K562 (cell line): ENCODE data around the gene RNF150. TPM values are rescaled to one million over a fixed set of nuclear protein-coding genes. Genes with fewer than 3 reads are reported as not detected.

Source experiments
- ATAC-seq: fragments of 200-7000 bp; cut with Tn5 transposase; 3 replicates; pipeline ENCODE4 v1.9.1; 2020; ENCODE audit warnings: moderate library complexity
- BruUV-seq: library from RNA; stranded (reverse); fragments of 400-500 nt; replicated peaks from 2 replicates; lab custom pipeline; 2021; lab: Mats Ljungman, UMichigan
- CTCF ChIA-PET: fragments of 300-600 bp; formaldehyde crosslinking; extraction: SDS; loops from one replicate; lab custom pipeline; 2021; ENCODE audit warnings: low intra/inter-chr PET ratio; lab: Yijun Ruan, JAX
- POLR2A ChIA-PET: fragments of 300-600, 350-650 bp; sonication (Branson Sonifier 250); formaldehyde crosslinking; extraction: SDS; loops from one replicate; lab custom pipeline; 2021; ENCODE audit warnings: antibody characterized with exemption, inconsistent platforms; lab: Yijun Ruan, JAX
- DNase-seq, 4 experiments: peaks; one replicate each; pipeline versions ENCODE4 v3.0.0 to v3.0.0-alpha.2; 2011 to 2018; ENCODE audit warnings: low spot score in 3 of 4, mixed read lengths in 3 of 4; ENCODE audit errors: extremely low read depth in 1 of 4
- FAIRE-seq: peaks from 2 replicates; lab custom pipeline; 2011; peaks lifted over from hg19 to GRCh38; lab: Jason Lieb, UNC
- H2AFZ ChIP-seq: 2 replicates; pipeline ENCODE4 v1.6.0; 2011; ENCODE audit warnings: low read depth, low read length, control low read depth, inconsistent platforms
- H3K27ac ChIP-seq: fragments of 200-600 bp; 3 replicates; pipeline ENCODE4 v1.8.0; 2011; ENCODE audit warnings: low read depth, mild to moderate bottlenecking, control low read depth, inconsistent platforms, low read length, moderate library complexity, mixed read lengths; ENCODE audit errors: extremely low read depth
- H3K27me3 ChIP-seq, 2 experiments: fragments of 300-600 bp in 1 of 2; 2 replicates in 1 of 2; 3 replicates in 1 of 2; pipeline versions ENCODE4 v1.6.0 to v1.8.0; 2011; ENCODE audit warnings: inconsistent platforms in 2 of 2, low read length in 2 of 2, mild to moderate bottlenecking in 1 of 2, mixed read lengths in 1 of 2, moderate library complexity in 1 of 2; ENCODE audit not compliant: control insufficient read depth in 2 of 2, insufficient read depth in 2 of 2
- H3K36me3 ChIP-seq: fragments of 300-600 bp; 3 replicates; pipeline ENCODE4 v1.8.0; 2011; ENCODE audit warnings: mild to moderate bottlenecking, low read length, inconsistent platforms; ENCODE audit not compliant: control insufficient read depth, insufficient read depth
- H3K4me1 ChIP-seq, 2 experiments: fragments of 200-600 bp in 1 of 2; replicated peaks in 1 of 2; 2 replicates in 1 of 2; 3 replicates in 1 of 2; pipeline versions ENCODE4 v1.5.1 to v1.8.0; 2011; ENCODE audit warnings: inconsistent platforms in 2 of 2, low read length in 2 of 2, mild to moderate bottlenecking in 1 of 2, mixed read lengths in 1 of 2, moderate library complexity in 1 of 2; ENCODE audit not compliant: control insufficient read depth in 2 of 2, insufficient read depth in 2 of 2
- H3K4me2 ChIP-seq: 2 replicates; pipeline ENCODE4 v1.6.1; 2011; ENCODE audit warnings: low read length, control low read depth, inconsistent platforms, mixed read lengths; ENCODE audit not compliant: insufficient read depth
- H3K4me3 ChIP-seq: fragments of 200-600 bp; sonication (generic), shearing (Covaris generic); 2 replicates; pipeline ENCODE4 v1.5.1; 2016; ENCODE audit warnings: control low read depth, inconsistent platforms
- H3K79me2 ChIP-seq: fragments of 200-600 bp; 3 replicates; pipeline ENCODE4 v1.8.0; 2011; ENCODE audit warnings: low read length, inconsistent platforms; ENCODE audit not compliant: control insufficient read depth, insufficient read depth
- H3K9ac ChIP-seq, 2 experiments: 2 replicates each; pipeline versions ENCODE4 v1.6.0 to v1.6.1; 2011; ENCODE audit warnings: low read depth in 2 of 2, low read length in 2 of 2, control low read depth in 1 of 2, inconsistent platforms in 1 of 2, mild to moderate bottlenecking in 1 of 2, mixed read lengths in 1 of 2; ENCODE audit not compliant: insufficient read depth in 1 of 2
- H3K9me1 ChIP-seq: one replicate; pipeline ENCODE4 v1.6.0; 2011; ENCODE audit warnings: inconsistent platforms, mild to moderate bottlenecking, low read length, moderate library complexity; ENCODE audit not compliant: control insufficient read depth, insufficient read depth
- H3K9me3 ChIP-seq: replicated peaks from 2 replicates; pipeline ENCODE4 v1.5.1; 2011; ENCODE audit warnings: low read depth, low read length, inconsistent platforms; ENCODE audit not compliant: control insufficient read depth, insufficient read depth
- H4K20me1 ChIP-seq: replicated peaks from 2 replicates; pipeline ENCODE4 v1.6.1; 2011; ENCODE audit warnings: low read length, inconsistent platforms, mixed read lengths; ENCODE audit not compliant: control insufficient read depth, insufficient read depth
- ESRRB ChIP-seq: fragments of 250-450 bp; sonication (Bioruptor Pico); IDR thresholded peaks from 2 replicates; pipeline ENCODE4 v1.5.0; 2020; ENCODE audit warnings: mild to moderate bottlenecking, moderate library complexity, borderline replicate concordance
- NCOA2 ChIP-seq, 2 experiments: fragments of 450-650 bp; IDR thresholded peaks; 2 replicates each; pipeline ENCODE4 v1.6.1; 2018; ENCODE audit warnings: mild to moderate bottlenecking in 2 of 2, moderate library complexity in 1 of 2; ENCODE audit not compliant: partially characterized antibody in 2 of 2
- POLR2AphosphoS2 ChIP-seq: IDR thresholded peaks from 2 replicates; pipeline ENCODE4 v1.6.1; 2012; ENCODE audit warnings: low read length, improper control_type of control experiment
- ZFX ChIP-seq: sonication (generic); formaldehyde crosslinking; IDR thresholded peaks from 2 replicates; pipeline ENCODE4 v1.8.0; 2022; ENCODE audit warnings: mild to moderate bottlenecking, missing genetic modification reagents, moderate library complexity
- ZNF764 ChIP-seq: fragments of 250-450 bp; sonication (Bioruptor Pico); IDR thresholded peaks from 2 replicates; pipeline ENCODE4 v1.4.0; 2020; ENCODE audit warnings: low read depth, mild to moderate bottlenecking, moderate library complexity
- whole genome bisulfite sequencing: fragments of 100-300 bp; shearing (Covaris generic); methylation state at CpG from one replicate; pipeline ENCODE4 v1.1.6; 2016; ENCODE audit warnings: low coverage, mixed read lengths; ENCODE audit not compliant: insufficient coverage; ENCODE audit errors: missing lambda C conversion rate; 5-methylcytosine and 5-hydroxymethylcytosine counted together
- in situ Hi-C: fragments of 300-500 bp; cut with MboI; formaldehyde crosslinking; loops from 4 replicates; pipeline ENCODE4 v1.15.0; 2018; ENCODE audit warnings: inconsistent platforms, mixed read lengths
- intact Hi-C: fragments of 100-400 bp; cut with micrococcal nuclease; formaldehyde crosslinking; loops from 2 replicates; pipeline ENCODE4 v1.14.2; 2022
- polyA plus RNA-seq, 8 experiments: library from polyadenylated mRNA; depleted of rRNA in 4 of 8; stranded (reverse) in 5 of 8; unstranded in 3 of 8; fragments of >200 nt; fragmentation: Nextera tagmentation in 2 of 8; fragmentation: Illumina TruSeq in 1 of 8; extraction: Ambion mirVana in 2 of 8; extraction: Trizol in 1 of 8; gene quantifications; 2 replicates each; pipeline versions ENCODE4 v1.2.1 to v1.2.3, GENCODE V29; 2011 to 2014; ENCODE audit warnings: inconsistent platforms in 1 of 8, missing spikeins in 1 of 8
- total RNA-seq, 7 experiments: library from RNA; depleted of rRNA in 6 of 7; stranded (reverse); fragments of >200 nt in 6 of 7; fragmentation: Illumina TruSeq in 2 of 7; extraction: Trizol in 2 of 7; gene quantifications; 2 replicates each; pipeline versions ENCODE4 v1.2.1 to v1.2.3, GENCODE V29; 2011 to 2021; ENCODE audit warnings: low replicate concordance in 1 of 7
- TF ChIP-seq, protein P1 (sequence below): fragments of 250-450 bp; sonication (Bioruptor Pico); IDR thresholded peaks from 2 replicates; pipeline ENCODE4 v1.4.0; 2020; ENCODE audit warnings: mild to moderate bottlenecking, moderate library complexity
- TF ChIP-seq, protein P2 (sequence below): sonication (generic); formaldehyde crosslinking; IDR thresholded peaks from 2 replicates; pipeline ENCODE4 v1.8.0; 2023; ENCODE audit warnings: mild to moderate bottlenecking, missing genetic modification reagents

RNF150 gene
- total and polyA plus RNA-seq, 9 of the 15 experiments (the other 6 are each of a cell fraction or from before 2014, with no cell fraction given), result 0.09 TPM; not detected in 8

DNA sequence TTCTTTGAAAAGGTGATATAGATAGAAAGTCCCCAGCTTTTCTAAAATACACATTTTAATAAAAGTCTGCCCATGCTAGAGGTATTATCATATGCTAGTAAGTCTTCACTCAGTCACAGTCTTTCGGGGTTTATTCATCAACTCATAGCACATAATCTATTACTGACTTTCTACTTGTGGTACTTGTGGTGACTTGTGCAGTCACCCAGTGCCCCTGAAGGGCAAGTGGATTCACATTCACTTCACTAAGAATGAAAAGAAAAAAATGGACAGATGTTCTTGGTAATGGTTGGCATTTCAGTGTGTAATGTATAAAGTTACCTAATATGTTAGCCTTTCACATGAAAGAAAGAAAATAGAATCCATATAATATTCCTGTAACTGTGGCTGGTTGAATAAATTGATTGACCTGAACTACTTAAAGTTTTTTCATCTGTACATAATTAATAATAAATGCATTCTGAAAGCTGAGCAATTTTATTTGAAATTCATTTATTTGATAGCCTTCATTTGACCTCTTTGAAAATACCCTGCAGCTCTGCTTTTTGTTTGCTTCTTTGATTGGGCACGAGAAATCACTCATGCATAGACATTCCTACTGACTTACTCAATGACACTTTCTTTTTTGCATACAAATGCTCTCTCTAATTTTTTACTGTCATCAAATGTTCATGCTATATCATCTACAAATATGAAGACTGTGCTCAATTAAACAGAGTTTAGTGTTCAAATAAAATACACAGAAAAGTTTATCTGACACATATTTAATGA, 47.9 kb upstream of the RNF150 start (continued):
- TF ChIP-seq, protein P1, sequence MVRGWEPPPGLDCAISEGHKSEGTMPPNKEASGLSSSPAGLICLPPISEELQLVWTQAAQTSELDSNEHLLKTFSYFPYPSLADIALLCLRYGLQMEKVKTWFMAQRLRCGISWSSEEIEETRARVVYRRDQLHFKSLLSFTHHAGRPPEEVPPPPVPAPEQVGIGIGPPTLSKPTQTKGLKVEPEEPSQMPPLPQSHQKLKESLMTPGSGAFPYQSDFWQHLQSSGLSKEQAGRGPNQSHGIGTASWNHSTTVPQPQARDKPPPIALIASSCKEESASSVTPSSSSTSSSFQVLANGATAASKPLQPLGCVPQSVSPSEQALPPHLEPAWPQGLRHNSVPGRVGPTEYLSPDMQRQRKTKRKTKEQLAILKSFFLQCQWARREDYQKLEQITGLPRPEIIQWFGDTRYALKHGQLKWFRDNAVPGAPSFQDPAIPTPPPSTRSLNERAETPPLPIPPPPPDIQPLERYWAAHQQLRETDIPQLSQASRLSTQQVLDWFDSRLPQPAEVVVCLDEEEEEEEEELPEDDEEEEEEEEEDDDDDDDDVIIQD (CRISPR knock-in tag), result no peak
- no peak for TF ChIP-seq ZNF764
- no peak for TF ChIP-seq ZFX

DNA sequence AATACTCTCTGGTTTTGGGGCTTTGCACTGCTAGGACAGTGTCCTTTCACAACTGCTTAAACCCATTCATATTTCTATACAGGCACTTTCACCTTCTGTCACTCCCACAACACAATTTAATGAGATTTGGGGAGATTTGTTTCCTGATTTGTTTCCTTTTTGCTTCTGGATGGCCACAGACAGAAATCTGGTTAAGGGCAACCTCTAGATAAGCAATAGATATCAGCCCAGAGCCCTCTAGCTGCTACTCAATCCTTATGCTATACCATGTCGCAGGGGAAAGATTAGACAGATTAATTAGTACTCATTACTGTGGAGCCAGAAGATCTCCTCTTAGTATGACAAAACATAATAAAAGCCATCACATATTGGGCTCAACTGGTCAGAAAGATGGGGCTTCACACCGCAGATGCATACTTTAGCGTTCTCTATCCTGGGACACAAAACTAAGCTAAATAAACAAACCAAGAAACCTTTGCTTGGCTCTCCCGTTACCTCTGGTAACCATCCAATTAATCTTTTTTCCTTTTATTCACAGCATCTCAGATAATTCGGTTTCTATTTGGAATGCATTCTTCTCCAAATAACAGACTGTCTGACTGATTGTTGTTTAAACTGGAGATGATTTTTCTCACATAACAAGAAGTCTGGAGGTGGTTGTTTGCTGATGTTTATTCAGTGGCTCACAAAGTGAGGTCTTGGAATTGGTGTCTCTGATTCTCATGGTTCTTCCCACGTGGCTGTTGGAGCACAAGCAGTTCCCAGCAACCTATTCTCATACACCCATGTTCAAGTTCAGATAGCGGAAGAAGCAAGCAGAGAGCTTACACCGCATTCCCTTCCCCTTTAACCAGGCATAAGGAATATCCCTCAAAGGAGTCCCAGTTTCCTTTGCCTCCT, 46.5 kb upstream of the RNF150 start:
- Histone ChIP-seq H3K9me1 (no peaks in the 10 kb centered on the region), H3K27me3 (no peaks in the 10 kb centered on the region), H3K4me3 (no peak overlapping the region), H3K36me3 (no peaks in the 10 kb centered on the region), H4K20me1 (no peaks in the 10 kb centered on the region), H3K9me3 (no peaks in the 10 kb centered on the region), H3K9ac (no peak overlapping the region), H3K4me2 (no peak overlapping the region), H2AFZ (no peak overlapping the region), H3K4me1 (no peaks in the 10 kb centered on the region), H3K79me2 (no peaks in the 10 kb centered on the region), H3K27ac (no peak overlapping the region)
- POLR2A ChIA-PET, result no interaction called here
- in situ Hi-C loops (no loop called here), intact Hi-C loops (no loop called here)
- CTCF ChIA-PET, result no interaction called here
- DNase-seq (no peak), ATAC-seq (no peak), FAIRE-seq (no peak)
- no peak for TF ChIP-seq POLR2AphosphoS2
- TF ChIP-seq NCOA2 (IDR thresholded peaks at IDR 0.05; ENCODE audit: partially characterized antibody in 2 of 2), result no peak
- TF ChIP-seq, protein P2, sequence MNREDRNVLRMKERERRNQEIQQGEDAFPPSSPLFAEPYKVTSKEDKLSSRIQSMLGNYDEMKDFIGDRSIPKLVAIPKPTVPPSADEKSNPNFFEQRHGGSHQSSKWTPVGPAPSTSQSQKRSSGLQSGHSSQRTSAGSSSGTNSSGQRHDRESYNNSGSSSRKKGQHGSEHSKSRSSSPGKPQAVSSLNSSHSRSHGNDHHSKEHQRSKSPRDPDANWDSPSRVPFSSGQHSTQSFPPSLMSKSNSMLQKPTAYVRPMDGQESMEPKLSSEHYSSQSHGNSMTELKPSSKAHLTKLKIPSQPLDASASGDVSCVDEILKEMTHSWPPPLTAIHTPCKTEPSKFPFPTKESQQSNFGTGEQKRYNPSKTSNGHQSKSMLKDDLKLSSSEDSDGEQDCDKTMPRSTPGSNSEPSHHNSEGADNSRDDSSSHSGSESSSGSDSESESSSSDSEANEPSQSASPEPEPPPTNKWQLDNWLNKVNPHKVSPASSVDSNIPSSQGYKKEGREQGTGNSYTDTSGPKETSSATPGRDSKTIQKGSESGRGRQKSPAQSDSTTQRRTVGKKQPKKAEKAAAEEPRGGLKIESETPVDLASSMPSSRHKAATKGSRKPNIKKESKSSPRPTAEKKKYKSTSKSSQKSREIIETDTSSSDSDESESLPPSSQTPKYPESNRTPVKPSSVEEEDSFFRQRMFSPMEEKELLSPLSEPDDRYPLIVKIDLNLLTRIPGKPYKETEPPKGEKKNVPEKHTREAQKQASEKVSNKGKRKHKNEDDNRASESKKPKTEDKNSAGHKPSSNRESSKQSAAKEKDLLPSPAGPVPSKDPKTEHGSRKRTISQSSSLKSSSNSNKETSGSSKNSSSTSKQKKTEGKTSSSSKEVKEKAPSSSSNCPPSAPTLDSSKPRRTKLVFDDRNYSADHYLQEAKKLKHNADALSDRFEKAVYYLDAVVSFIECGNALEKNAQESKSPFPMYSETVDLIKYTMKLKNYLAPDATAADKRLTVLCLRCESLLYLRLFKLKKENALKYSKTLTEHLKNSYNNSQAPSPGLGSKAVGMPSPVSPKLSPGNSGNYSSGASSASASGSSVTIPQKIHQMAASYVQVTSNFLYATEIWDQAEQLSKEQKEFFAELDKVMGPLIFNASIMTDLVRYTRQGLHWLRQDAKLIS (CRISPR knock-in tag), result no peak
- TF ChIP-seq ESRRB (CRISPR knock-in tag), result no peak
- WGBS, result under 1% methylated on average over 8 of the region's 8 CpGs
- no TSS peak for BruUV-seq
